Measurements from ENCODE around the gene INVS.

DNA sequence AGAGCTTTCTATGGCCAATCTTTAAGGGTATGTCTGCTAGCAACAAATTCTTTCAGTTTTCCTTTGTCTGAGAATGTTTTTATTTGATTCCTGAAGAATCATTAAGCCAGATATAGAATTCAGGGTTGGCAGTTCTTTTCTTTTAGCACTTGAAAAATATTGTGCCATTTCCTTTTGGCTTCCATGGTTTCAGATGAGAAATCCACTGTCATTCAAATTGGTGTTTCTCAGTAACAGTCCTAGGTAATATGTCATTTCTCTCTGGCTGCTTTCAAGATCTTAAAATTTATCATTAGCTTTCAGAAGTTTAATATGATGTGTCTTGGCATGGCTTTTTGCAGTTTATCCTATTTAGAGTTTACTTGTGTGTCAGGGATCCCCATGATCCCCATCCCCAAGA is 186.0 kb downstream of the INVS start:
- TF ChIP-seq YY1 (IDR thresholded peaks at IDR 0.05; ENCODE audit: low read depth) (no peak), TAF1 (IDR thresholded peaks at IDR 0.05; ENCODE audit: low read depth) (no peak), FOXM1 (IDR thresholded peaks at IDR 0.05; ENCODE audit: borderline replicate concordance, low read depth) (no peak)

Measured in Ishikawa (cell line).